B cell (primary cell): ENCODE results near the gene OR2T6. TPM values are rescaled to one million over a fixed set of nuclear protein-coding genes. Genes with fewer than 3 reads are reported as not detected.

Source experiments
- ATAC-seq: fragments of 200-7000 bp; cut with Tn5 transposase; one replicate; pipeline ENCODE4 v1.10.0; 2021; ENCODE audit warnings: low read depth, mild to moderate bottlenecking, moderate number of reproducible peaks, moderate library complexity
- CTCF ChIA-PET: fragments of 350-600 bp; sonication (Branson Sonifier 250); formaldehyde crosslinking; loops from one replicate; lab custom pipeline; 2021; ENCODE audit warnings: antibody characterized with exemption, inconsistent platforms; lab: Charles Lee
- POLR2A ChIA-PET: fragments of 350-600 bp; sonication (Branson Sonifier 250); formaldehyde crosslinking; loops from one replicate; lab custom pipeline; 2021; ENCODE audit warnings: antibody characterized with exemption; lab: Charles Lee
- DNase-seq: peaks from one replicate; pipeline ENCODE4 v3.0.0; 2013
- H2AFZ ChIP-seq: 2 replicates; pipeline ENCODE4 v1.6.1; 2012; ENCODE audit warnings: mild to moderate bottlenecking, low read depth, low read length; ENCODE audit not compliant: insufficient read depth, poor library complexity, severe bottlenecking
- H3K27ac ChIP-seq, 2 donors: 1 replicate in 1 of 2; 2 replicates in 1 of 2; pipeline ENCODE4 v1.5.1; 2012 to 2013; ENCODE audit warnings: low read length in 2 of 2, mild to moderate bottlenecking in 2 of 2, moderate library complexity in 1 of 2
- H3K27me3 ChIP-seq, 4 experiments: fragments of 200-600 bp in 1 of 4; sonication (generic) in 1 of 4; replicated peaks in 1 of 4; 1 replicate in 2 of 4; 2 replicates in 2 of 4; pipeline versions ENCODE4 v1.6.1 to v1.7.0; 2013 to 2016; ENCODE audit warnings: low read length in 3 of 4, mild to moderate bottlenecking in 2 of 4, mixed read lengths in 1 of 4, moderate library complexity in 1 of 4; ENCODE audit not compliant: insufficient read depth in 4 of 4, control insufficient read depth in 3 of 4; ENCODE audit errors: control extremely low read depth in 1 of 4
- H3K36me3 ChIP-seq, 2 experiments: replicated peaks in 1 of 2; 1 replicate in 1 of 2; 2 replicates in 1 of 2; pipeline versions ENCODE4 v1.6.1 to v1.7.1; 2013; ENCODE audit warnings: low read length in 1 of 2; ENCODE audit not compliant: insufficient read depth in 2 of 2, control insufficient read depth in 1 of 2; ENCODE audit errors: control extremely low read depth in 1 of 2, extremely low read depth in 1 of 2
- H3K4me1 ChIP-seq, 2 donors: fragments of 200-600 bp in 1 of 2; sonication (generic) in 1 of 2; 1 replicate in 1 of 2; 2 replicates in 1 of 2; pipeline versions ENCODE4 v1.5.1 to v1.6.1; 2013 to 2017; ENCODE audit warnings: low read length in 2 of 2; ENCODE audit not compliant: control insufficient read depth in 2 of 2, insufficient read depth in 2 of 2
- H3K4me2 ChIP-seq: replicated peaks from 2 replicates; pipeline ENCODE3; 2012; ENCODE audit warnings: mild to moderate bottlenecking, low read depth, low read length; ENCODE audit not compliant: poor library complexity, severe bottlenecking
- H3K4me3 ChIP-seq, 5 experiments: fragments of 200-600 bp in 1 of 5; sonication (generic) in 1 of 5; 1 replicate in 3 of 5; 2 replicates in 2 of 5; pipeline versions ENCODE4 v1.5.1 to v1.7.0; 2011 to 2016; ENCODE audit warnings: low read length in 4 of 5, mild to moderate bottlenecking in 4 of 5, low read depth in 2 of 5, control low read depth in 1 of 5, moderate library complexity in 1 of 5; ENCODE audit not compliant: insufficient read depth in 1 of 5; ENCODE audit errors: control extremely low read depth in 1 of 5, extremely low read depth in 1 of 5
- H3K79me2 ChIP-seq: fragments of 200-600 bp; sonication (generic); one replicate; pipeline ENCODE4 v1.6.0; 2016; ENCODE audit warnings: low read length; ENCODE audit not compliant: control insufficient read depth, insufficient read depth
- H3K9ac ChIP-seq: fragments of 200-600 bp; sonication (generic); 2 replicates; pipeline ENCODE4 v1.6.1; 2017; ENCODE audit warnings: mild to moderate bottlenecking, low read length, moderate library complexity
- H3K9me3 ChIP-seq, 3 donors: one replicate each; pipeline versions ENCODE4 v1.6.1 to v1.7.1; 2013; ENCODE audit warnings: low read length in 2 of 3; ENCODE audit not compliant: control insufficient read depth in 2 of 3, insufficient read depth in 1 of 3; ENCODE audit errors: control extremely low read depth in 1 of 3
- H4K20me1 ChIP-seq: 2 replicates; pipeline ENCODE4 v1.6.0; 2012; ENCODE audit warnings: mild to moderate bottlenecking, low read length; ENCODE audit not compliant: insufficient read depth, control insufficient read depth, poor library complexity, severe bottlenecking
- H3K27ac Mint-ChIP-seq: one replicate; pipeline ENCODE4 v1.8.0; 2021; ENCODE audit warnings: mixed read lengths
- H3K27me3 Mint-ChIP-seq: one replicate; pipeline ENCODE4 v1.8.0; 2021; ENCODE audit warnings: mixed read lengths
- H3K4me1 Mint-ChIP-seq: one replicate; pipeline ENCODE4 v1.8.0; 2021; ENCODE audit warnings: mixed read lengths
- H3K4me3 Mint-ChIP-seq: one replicate; pipeline ENCODE4 v1.8.0; 2021; ENCODE audit warnings: mixed read lengths
- H3K9me3 Mint-ChIP-seq: one replicate; pipeline ENCODE4 v1.8.0; 2022; ENCODE audit warnings: mixed read lengths; ENCODE audit not compliant: insufficient read depth
- EZH2 ChIP-seq: IDR thresholded peaks from 2 replicates; pipeline ENCODE4 v1.6.1; 2012; ENCODE audit warnings: borderline replicate concordance, low read depth, mild to moderate bottlenecking, moderate library complexity, low read length; ENCODE audit not compliant: insufficient read depth, poor library complexity, severe bottlenecking
- WGBS: methylation state at CpG from one replicate; pipeline ENCODE4 v1.1.5; 2013; ENCODE audit warnings: missing lambda C conversion rate; ENCODE audit not compliant: insufficient coverage; 5-methylcytosine and 5-hydroxymethylcytosine counted together
- intact Hi-C: fragments of 100-400 bp; cut with micrococcal nuclease; formaldehyde crosslinking; loops from one replicate; pipeline ENCODE4 v1.10.0; 2022
- polyA plus RNA-seq: library from polyadenylated mRNA; depleted of rRNA; stranded (reverse); fragments of >200 nt; gene quantifications from 2 replicates; pipeline ENCODE4 v1.2.3, GENCODE V29; 2012
- total RNA-seq, 2 donors: library from RNA; stranded (reverse); fragments of 120-200 nt in 1 of 2; gene quantifications; 1 replicate in 1 of 2; 2 replicates in 1 of 2; pipeline versions ENCODE4 v1.2.3 to v1.2.4, GENCODE V29; 2013 to 2022
- TF ChIP-seq, protein P1 (sequence below): fragments of 200-600 bp; IDR thresholded peaks from one replicate; pipeline ENCODE4 v1.8.0; 2022; ENCODE audit warnings: antibody characterized with exemption, mild to moderate bottlenecking

Gene OR2T6
- total and polyA plus RNA-seq, 2 donors (not counting 1 experiment from before 2014, with no cell fraction given), result not detected

DNA sequence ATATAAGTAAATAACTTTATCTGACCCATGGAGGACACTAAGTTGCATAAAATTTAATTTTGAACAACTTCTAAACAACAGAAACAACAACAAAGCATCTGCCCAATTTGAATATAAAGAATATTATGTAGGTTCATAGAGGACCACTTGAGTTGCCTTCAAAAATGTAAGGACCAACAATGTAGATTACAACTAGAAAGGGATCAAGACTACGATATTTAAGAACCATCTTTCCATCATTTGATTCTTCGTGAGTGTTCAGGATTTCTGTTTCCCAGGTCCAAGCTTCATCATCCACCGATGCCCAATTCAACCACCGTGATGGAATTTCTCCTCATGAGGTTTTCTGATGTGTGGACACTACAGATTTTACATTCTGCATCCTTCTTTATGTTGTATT is 27.1 kb upstream of the OR2T6 start, which contains the start of gene OR14C36:
OR14C36 (plus strand) TSS at position 301 of the 400 bp plus-strand sequence; CDS start at position 301, 0 bp downstream.
- Mint-ChIP-seq H3K27me3 (peaks cover 15% of the 10 kb centered on the region), H3K4me1 (no peaks in the 10 kb centered on the region), H3K4me3 (no peak within 1 kb of the TSS), H3K27ac (no peak within 1 kb of the TSS), H3K9me3 (no peaks in the 10 kb centered on the region)
- H3K79me2 ChIP-seq, result no peaks in the 10 kb centered on the region
- H3K4me2 ChIP-seq, result no peak within 1 kb of the TSS
- DNase-seq (no peak), ATAC-seq (no peak)
- ChIA-PET POLR2A (no interaction called here), CTCF (no interaction called here)
- no peaks in the 10 kb centered on the region for H3K36me3 ChIP-seq
- H2AFZ ChIP-seq, result no peak within 1 kb of the TSS
- TF ChIP-seq, protein P1, sequence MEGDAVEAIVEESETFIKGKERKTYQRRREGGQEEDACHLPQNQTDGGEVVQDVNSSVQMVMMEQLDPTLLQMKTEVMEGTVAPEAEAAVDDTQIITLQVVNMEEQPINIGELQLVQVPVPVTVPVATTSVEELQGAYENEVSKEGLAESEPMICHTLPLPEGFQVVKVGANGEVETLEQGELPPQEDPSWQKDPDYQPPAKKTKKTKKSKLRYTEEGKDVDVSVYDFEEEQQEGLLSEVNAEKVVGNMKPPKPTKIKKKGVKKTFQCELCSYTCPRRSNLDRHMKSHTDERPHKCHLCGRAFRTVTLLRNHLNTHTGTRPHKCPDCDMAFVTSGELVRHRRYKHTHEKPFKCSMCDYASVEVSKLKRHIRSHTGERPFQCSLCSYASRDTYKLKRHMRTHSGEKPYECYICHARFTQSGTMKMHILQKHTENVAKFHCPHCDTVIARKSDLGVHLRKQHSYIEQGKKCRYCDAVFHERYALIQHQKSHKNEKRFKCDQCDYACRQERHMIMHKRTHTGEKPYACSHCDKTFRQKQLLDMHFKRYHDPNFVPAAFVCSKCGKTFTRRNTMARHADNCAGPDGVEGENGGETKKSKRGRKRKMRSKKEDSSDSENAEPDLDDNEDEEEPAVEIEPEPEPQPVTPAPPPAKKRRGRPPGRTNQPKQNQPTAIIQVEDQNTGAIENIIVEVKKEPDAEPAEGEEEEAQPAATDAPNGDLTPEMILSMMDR, result no peak
- TF ChIP-seq EZH2, result no peak
- H4K20me1 ChIP-seq, result no peaks in the 10 kb centered on the region
- no peak within 1 kb of the TSS for H3K9ac ChIP-seq
- no peak within 1 kb of the TSS for H3K27ac ChIP-seq
- intact Hi-C loops, result no loop called here
- peaks cover 0 to 8% (median 2%) of the 10 kb centered on the region in 4 experiments for H3K27me3 ChIP-seq
- H3K4me3 ChIP-seq, result no peak within 1 kb of the TSS
- no CpG with 5 or more reads among the region's 4 CpGs for WGBS
- H3K4me1 ChIP-seq, result no peaks in the 10 kb centered on the region
- H3K9me3 ChIP-seq, result no peaks in the 10 kb centered on the region

DNA sequence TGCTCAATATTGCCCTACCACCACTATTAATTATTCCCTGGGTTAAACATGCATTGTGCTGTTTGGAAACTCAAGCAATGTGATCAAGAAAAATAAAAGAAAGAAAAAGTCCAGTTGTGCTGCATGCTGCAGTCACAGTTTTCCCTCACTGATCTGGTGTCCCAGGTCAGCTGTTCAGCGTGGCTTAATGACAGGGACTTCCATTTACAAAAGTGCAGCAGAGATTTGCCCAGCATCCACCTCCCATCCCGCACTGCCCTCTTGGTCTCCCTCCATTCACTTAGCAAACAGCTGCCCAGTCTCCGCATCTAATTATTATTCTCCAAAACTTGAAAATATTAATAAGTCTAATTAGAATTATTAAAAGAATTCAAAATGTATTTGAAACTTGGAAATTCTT is 16.1 kb upstream of the OR2T6 start:
- Histone ChIP-seq H3K4me1 (no peaks in the 10 kb centered on the region), H3K79me2 (no peaks in the 10 kb centered on the region), H3K27me3 (no peaks in the 10 kb centered on the region), H3K27ac (no peak overlapping the region), H2AFZ (no peak overlapping the region), H3K36me3 (no peaks in the 10 kb centered on the region), H3K4me2 (no peak overlapping the region), H3K9me3 (no peaks in the 10 kb centered on the region), H3K4me3 (no peak overlapping the region), H3K9ac (no peak overlapping the region), H4K20me1 (no peaks in the 10 kb centered on the region)
- Mint-ChIP-seq H3K9me3 (no peaks in the 10 kb centered on the region), H3K4me3 (no peak overlapping the region), H3K27me3 (peaks cover 10% of the 10 kb centered on the region), H3K4me1 (no peaks in the 10 kb centered on the region), H3K27ac (no peak overlapping the region)
- CTCF ChIA-PET, result interaction anchor here (0.8 kb wide), 1 partner anchor 474 kb away, joined by 3 read pairs; no protein-coding TSS in a partner anchor
- intact Hi-C loops, result no loop called here
- ATAC-seq (no peak), DNase-seq (no peak)
- 0% methylated on average over 1 of the region's 3 CpGs for WGBS
- POLR2A ChIA-PET, result no interaction called here
- TF ChIP-seq, protein P1, result no peak
- TF ChIP-seq EZH2, result no peak
